ENCODE measurements around the gene HOXC10. TPM values are rescaled to one million over a fixed set of nuclear protein-coding genes. Genes with fewer than 3 reads are reported as not detected.

HOXC10 gene
- total and polyA plus RNA-seq, 2 of the 8 experiments (the other 6 are each of a cell fraction or from before 2014, with no cell fraction given) = not detected

- CTCF ChIA-PET (ENCODE audit: partially characterized antibody) = interaction anchor here (1.2 to 1.9 kb wide), 4 partner anchors 8 to 32 kb away, joined by 3 to 7 read pairs (median 4); partner anchors contain the start of genes HOXC10 and HOXC8
- Histone ChIP-seq H3K4ac (replicated peaks; ENCODE audit: insufficient read length, low read depth, low read length) (no peak overlapping the region), H3K18ac (ENCODE audit: extremely low read depth, low read length) (no peak overlapping the region), H2BK120ac (replicated peaks; ENCODE audit: low read depth, low read length) (no peak overlapping the region), H3K27ac (ENCODE audit: low read depth, low read length) (no peak overlapping the region), H2AK5ac (ENCODE audit: low read depth, low read length) (no peak overlapping the region; the same call in 1 of the 2 replicates), H3K4me1 (replicated peaks in 1 of 4; ENCODE audit: control insufficient read depth in 3 of 4, insufficient read depth in 4 of 4, low read length in 3 of 4) (peaks cover 0 to 10% (median 4%) of the 10 kb centered on the region in 4 experiments; a peak in 6 of 7 replicates), H3K36me3 (ENCODE audit: control insufficient read depth in 2 of 4, insufficient read depth in 4 of 4, low read length in 3 of 4) (peaks cover 0 to 3% (median 0%) of the 10 kb centered on the region in 4 experiments; a peak in 1 of 8 replicates), H4K20me1 (replicated peaks in 1 of 2; ENCODE audit: control insufficient read depth in 1 of 2, insufficient read depth in 2 of 2, low read length in 2 of 2) (peaks cover 17 to 27% of the 10 kb centered on the region in 2 experiments), H2AFZ (ENCODE audit: low read length) (no peak overlapping the region), H3K56ac (replicated peaks; ENCODE audit: insufficient read length, low read depth, low read length) (no peak overlapping the region), H4K5ac (ENCODE audit: insufficient read length, low read depth, low read length) (no peak overlapping the region), H3K23ac (ENCODE audit: insufficient read length) (no peak overlapping the region), H3K9ac (replicated peaks in 1 of 4; ENCODE audit: extremely low read depth in 1 of 4, low read depth in 3 of 4, low read length in 3 of 4) (no peak overlapping the region), H3K4me2 (ENCODE audit: insufficient read depth in 1 of 2, low read depth in 2 of 2, low read length in 2 of 2) (no peak overlapping the region; a peak in 1 of 4 replicates), H2BK12ac (ENCODE audit: low read depth, low read length) (no peak overlapping the region), H3K4me3 (ENCODE audit: extremely low read depth in 1 of 4, insufficient read depth in 2 of 4, low read depth in 3 of 4, low read length in 4 of 4) (no peak overlapping the region), H2BK20ac (ENCODE audit: low read length) (no peak overlapping the region), H3K27me3 (replicated peaks in 1 of 4; ENCODE audit: control insufficient read depth in 3 of 4, extremely low read depth in 1 of 4, insufficient read depth in 3 of 4, low read length in 3 of 4) (peaks cover 96 to 100% (median 99%) of the 10 kb centered on the region in 4 experiments), H2BK15ac (ENCODE audit: low read length) (no peak overlapping the region), H3K9me3 (ENCODE audit: insufficient read depth in 2 of 2, low read depth in 1 of 2, low read length in 1 of 2) (0 out of 4 replicates have a peak, but pooled peaks cover 0 to 2% of the 10 kb centered on the region in 2 experiments), H3K14ac (ENCODE audit: insufficient read length) (no peak overlapping the region), H3K23me2 (ENCODE audit: low read depth, low read length) (peaks cover 1% of the 10 kb centered on the region; the same call in 1 of the 2 replicates), H4K8ac (ENCODE audit: extremely low read depth, insufficient read depth, low read length) (no peak overlapping the region), H2BK5ac (ENCODE audit: low read depth, low read length) (no peak overlapping the region), H3K79me2 (ENCODE audit: control insufficient read depth in 1 of 2, insufficient read depth in 2 of 2, low read length in 2 of 2) (no peaks in the 10 kb centered on the region), H3K79me1 (ENCODE audit: low read depth, low read length) (no peaks in the 10 kb centered on the region), H4K91ac (replicated peaks; ENCODE audit: insufficient read length, low read length) (no peak overlapping the region)
- WGBS, 2 experiments (ENCODE audit: extremely low coverage in 1 of 2, insufficient coverage in 1 of 2, insufficient read length in 1 of 2, insufficient replicate concordance in 2 of 2, low coverage in 1 of 2, low lambda C conversion rate in 2 of 2, missing lambda C conversion rate in 1 of 2) = 15% methylated on average over 21 of the region's 21 CpGs; no CpG with 5 or more reads in 1 of the 2 experiments
- no peak for FAIRE-seq
- POLR2A ChIA-PET (ENCODE audit: partially characterized antibody) = no interaction called here
- no peak for DNase-seq (ENCODE audit: low read depth in 1 of 2, low spot score in 2 of 2)
- TF ChIP-seq RBBP5 (IDR thresholded peaks at IDR 0.05; ENCODE audit: borderline replicate concordance, low read depth, low read length) (no peak), KDM1A (IDR thresholded peaks at IDR 0.05; ENCODE audit: borderline replicate concordance, low read length) (no peak), CTCF (IDR thresholded peaks at IDR 0.05; ENCODE audit: control extremely low read depth in 1 of 3, insufficient read depth in 1 of 3, low read depth in 1 of 3, low read length in 3 of 3) (no peak), KDM4A (IDR thresholded peaks at IDR 0.05; ENCODE audit: low read depth, low read length, severe bottlenecking) (no peak), TBP (IDR thresholded peaks at IDR 0.05; ENCODE audit: low read depth, low read length) (no peak), CBX8 (IDR thresholded peaks at IDR 0.05; ENCODE audit: borderline replicate concordance, low read depth, low read length) (peak; percentile 14; the same call in 1 of the 2 replicates), SP1 (IDR thresholded peaks at IDR 0.05; ENCODE audit: low read depth, low read length) (0 out of 2 replicates have a peak, but pooled peaks have one; percentile 8), TCF12 (IDR thresholded peaks at IDR 0.05; ENCODE audit: low read depth, low read length) (0 out of 2 replicates have a peak, but pooled peaks have one; percentile 51), SUZ12 (IDR thresholded peaks at IDR 0.05; ENCODE audit: low read length) (peak; percentile 59)
Observed at GRCh38 chr12:53976172-53976822, 8.6 kb upstream of the HOXC10 start.
